ENCODE data around the gene SLC13A1.

DNA sequence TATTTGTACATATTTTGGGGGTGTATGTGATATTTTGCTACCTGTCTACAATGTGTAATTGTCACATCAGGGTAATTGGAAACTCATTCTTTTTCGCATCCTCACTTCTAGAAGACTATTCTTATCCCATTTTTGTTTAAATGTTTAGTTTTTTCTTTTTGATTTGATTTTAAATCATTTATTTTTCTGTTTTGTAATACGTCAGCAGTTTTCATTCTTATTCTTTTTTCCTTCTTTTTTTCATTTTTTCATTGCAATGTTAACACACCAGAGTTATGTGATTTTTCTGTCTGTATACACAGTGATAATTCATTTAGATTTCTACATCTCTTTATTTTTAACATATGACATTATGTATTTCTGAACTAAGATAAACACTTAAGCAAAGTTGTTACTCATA is 85.5 kb downstream of the SLC13A1 start:
- TF ChIP-seq, protein P1, sequence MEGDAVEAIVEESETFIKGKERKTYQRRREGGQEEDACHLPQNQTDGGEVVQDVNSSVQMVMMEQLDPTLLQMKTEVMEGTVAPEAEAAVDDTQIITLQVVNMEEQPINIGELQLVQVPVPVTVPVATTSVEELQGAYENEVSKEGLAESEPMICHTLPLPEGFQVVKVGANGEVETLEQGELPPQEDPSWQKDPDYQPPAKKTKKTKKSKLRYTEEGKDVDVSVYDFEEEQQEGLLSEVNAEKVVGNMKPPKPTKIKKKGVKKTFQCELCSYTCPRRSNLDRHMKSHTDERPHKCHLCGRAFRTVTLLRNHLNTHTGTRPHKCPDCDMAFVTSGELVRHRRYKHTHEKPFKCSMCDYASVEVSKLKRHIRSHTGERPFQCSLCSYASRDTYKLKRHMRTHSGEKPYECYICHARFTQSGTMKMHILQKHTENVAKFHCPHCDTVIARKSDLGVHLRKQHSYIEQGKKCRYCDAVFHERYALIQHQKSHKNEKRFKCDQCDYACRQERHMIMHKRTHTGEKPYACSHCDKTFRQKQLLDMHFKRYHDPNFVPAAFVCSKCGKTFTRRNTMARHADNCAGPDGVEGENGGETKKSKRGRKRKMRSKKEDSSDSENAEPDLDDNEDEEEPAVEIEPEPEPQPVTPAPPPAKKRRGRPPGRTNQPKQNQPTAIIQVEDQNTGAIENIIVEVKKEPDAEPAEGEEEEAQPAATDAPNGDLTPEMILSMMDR (IDR thresholded peaks at IDR 0.05): no peak
- no peak for TF ChIP-seq POLR2A (IDR thresholded peaks at IDR 0.05)

All from body of pancreas (tissue), 4 donors.